ENCODE results near the gene PLCH2.
"Not testable (repeated sequence)": the region's sequence is repeated elsewhere in the genome, so short reads cannot be mapped to it uniquely, and the experiment has no call there.

The PLCH2 gene

GRCh38 chr1:2458687-2459086 lies 17.4 kb upstream of the PLCH2 start:
- Histone ChIP-seq H2AFZ (ENCODE audit: low read depth) (no peak overlapping the region), H3K4me1 (ENCODE audit: low read depth, poor library complexity, severe bottlenecking) (peaks cover 7% of the 10 kb centered on the region), H3K4me3 (IDR thresholded peaks at IDR 0.05; ENCODE audit: insufficient read depth, low read depth, low read length) (no peak overlapping the region), H3K4me2 (no peak overlapping the region), H3K79me2 (ENCODE audit: insufficient read depth, low read depth) (no peaks in the 10 kb centered on the region), H3K36me3 (ENCODE audit: insufficient read depth) (no peaks in the 10 kb centered on the region), H4K20me1 (ENCODE audit: insufficient read depth) (no peaks in the 10 kb centered on the region), H3K27ac (no peak overlapping the region), H3K9ac (no peak overlapping the region), H3K27me3 (ENCODE audit: insufficient read depth, low read depth) (peaks cover 89% of the 10 kb centered on the region)
- no peak for TF ChIP-seq CTCF (conservative IDR thresholded peaks at IDR 0.05; ENCODE audit: low read depth, low read length)

DNA sequence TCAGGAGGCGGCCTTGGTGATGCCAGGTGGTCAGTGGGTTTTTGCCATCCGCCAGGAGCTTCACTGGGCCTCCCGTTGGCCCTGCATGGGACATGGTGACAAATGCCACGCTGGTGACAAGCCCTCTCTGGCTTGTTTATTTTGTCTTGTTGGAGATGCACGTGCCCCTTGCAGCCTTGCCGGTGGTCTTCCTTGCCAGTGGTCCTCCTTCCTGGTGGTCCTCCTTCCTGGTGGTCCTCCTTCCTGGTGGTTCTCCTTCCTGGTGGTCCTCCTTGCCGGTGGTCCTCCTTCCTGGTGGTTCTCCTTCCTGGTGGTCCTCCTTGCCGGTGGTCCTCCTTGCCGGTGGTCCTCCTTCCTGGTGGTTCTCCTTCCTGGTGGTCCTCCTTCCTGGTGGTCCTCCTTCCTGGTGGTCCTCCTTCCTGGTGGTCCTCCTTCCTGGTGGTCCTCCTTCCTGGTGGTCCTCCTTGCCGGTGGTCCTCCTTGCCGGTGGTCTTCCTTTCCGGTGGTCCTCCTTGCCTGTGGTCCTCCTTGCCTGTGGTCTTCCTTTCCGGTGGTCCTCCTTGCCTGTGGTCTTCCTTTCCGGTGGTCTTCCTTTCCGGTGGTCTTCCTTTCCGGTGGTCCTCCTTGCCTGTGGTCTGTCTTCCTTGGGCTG lies 16.9 kb upstream of the PLCH2 start:
- not testable (repeated sequence) for H3K27ac ChIP-seq; H3K4me2 ChIP-seq; H2AFZ ChIP-seq (ENCODE audit: low read depth); H3K79me2 ChIP-seq (ENCODE audit: insufficient read depth, low read depth); H4K20me1 ChIP-seq (ENCODE audit: insufficient read depth); H3K9ac ChIP-seq; H3K36me3 ChIP-seq (ENCODE audit: insufficient read depth); H3K4me3 ChIP-seq (IDR thresholded peaks at IDR 0.05; ENCODE audit: insufficient read depth, low read depth, low read length); H3K4me1 ChIP-seq (ENCODE audit: low read depth, poor library complexity, severe bottlenecking)
- H3K27me3 ChIP-seq (ENCODE audit: insufficient read depth, low read depth) = peaks cover 90% of the 10 kb centered on the region

GRCh38 chr1:2459757-2460156 lies 16.3 kb upstream of the PLCH2 start:
- Histone ChIP-seq H3K4me1 (ENCODE audit: low read depth, poor library complexity, severe bottlenecking) (peaks cover 7% of the 10 kb centered on the region), H3K79me2 (ENCODE audit: insufficient read depth, low read depth) (no peaks in the 10 kb centered on the region), H4K20me1 (ENCODE audit: insufficient read depth) (no peaks in the 10 kb centered on the region)

DNA sequence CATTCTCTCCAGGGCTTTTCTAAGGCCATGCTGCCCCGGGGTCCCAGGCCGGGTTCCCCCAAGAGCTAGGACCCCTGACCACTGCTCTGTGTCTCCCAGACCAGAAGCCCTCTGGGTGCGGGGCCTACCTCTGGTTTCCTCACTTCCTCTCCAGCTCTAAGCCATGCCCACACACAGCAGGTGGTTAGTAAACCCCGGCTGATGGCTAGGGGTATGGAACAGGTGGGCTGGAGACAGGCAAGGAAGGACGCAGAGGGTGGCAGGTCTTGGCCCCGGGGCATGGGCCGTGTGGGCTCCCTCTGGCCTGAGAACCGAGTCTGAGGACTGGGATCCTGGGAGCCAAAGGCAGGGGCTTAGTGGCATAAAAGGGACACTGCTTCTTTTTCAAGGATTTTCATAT lies 15.9 kb upstream of the PLCH2 start:
- no peaks in the 10 kb centered on the region for H4K20me1 ChIP-seq (ENCODE audit: insufficient read depth)
- H3K27ac ChIP-seq = no peak overlapping the region
- no peak for TF ChIP-seq CTCF (conservative IDR thresholded peaks at IDR 0.05; ENCODE audit: low read depth, low read length)
- no peaks in the 10 kb centered on the region for H3K79me2 ChIP-seq (ENCODE audit: insufficient read depth, low read depth)
- no peak overlapping the region for H2AFZ ChIP-seq (ENCODE audit: low read depth)
- no peak overlapping the region for H3K9ac ChIP-seq
- no peak overlapping the region for H3K4me2 ChIP-seq
- no peak overlapping the region for H3K4me3 ChIP-seq (IDR thresholded peaks at IDR 0.05; ENCODE audit: insufficient read depth, low read depth, low read length)
- peaks cover 7% of the 10 kb centered on the region for H3K4me1 ChIP-seq (ENCODE audit: low read depth, poor library complexity, severe bottlenecking)
- no peaks in the 10 kb centered on the region for H3K36me3 ChIP-seq (ENCODE audit: insufficient read depth)
- H3K27me3 ChIP-seq (ENCODE audit: insufficient read depth, low read depth) = peaks cover 90% of the 10 kb centered on the region

More at GRCh38 chr1:2459757-2460156, 16.3 kb upstream of the PLCH2 start:
- no peak overlapping the region for H3K4me2 ChIP-seq
- no peak for TF ChIP-seq CTCF (conservative IDR thresholded peaks at IDR 0.05; ENCODE audit: low read depth, low read length)
- no peak overlapping the region for H2AFZ ChIP-seq (ENCODE audit: low read depth)
- no peak overlapping the region for H3K4me3 ChIP-seq (IDR thresholded peaks at IDR 0.05; ENCODE audit: insufficient read depth, low read depth, low read length)
- peaks cover 90% of the 10 kb centered on the region for H3K27me3 ChIP-seq (ENCODE audit: insufficient read depth, low read depth)
- no peak overlapping the region for H3K9ac ChIP-seq
- H3K27ac ChIP-seq = no peak overlapping the region
- H3K36me3 ChIP-seq (ENCODE audit: insufficient read depth) = no peaks in the 10 kb centered on the region

DNA sequence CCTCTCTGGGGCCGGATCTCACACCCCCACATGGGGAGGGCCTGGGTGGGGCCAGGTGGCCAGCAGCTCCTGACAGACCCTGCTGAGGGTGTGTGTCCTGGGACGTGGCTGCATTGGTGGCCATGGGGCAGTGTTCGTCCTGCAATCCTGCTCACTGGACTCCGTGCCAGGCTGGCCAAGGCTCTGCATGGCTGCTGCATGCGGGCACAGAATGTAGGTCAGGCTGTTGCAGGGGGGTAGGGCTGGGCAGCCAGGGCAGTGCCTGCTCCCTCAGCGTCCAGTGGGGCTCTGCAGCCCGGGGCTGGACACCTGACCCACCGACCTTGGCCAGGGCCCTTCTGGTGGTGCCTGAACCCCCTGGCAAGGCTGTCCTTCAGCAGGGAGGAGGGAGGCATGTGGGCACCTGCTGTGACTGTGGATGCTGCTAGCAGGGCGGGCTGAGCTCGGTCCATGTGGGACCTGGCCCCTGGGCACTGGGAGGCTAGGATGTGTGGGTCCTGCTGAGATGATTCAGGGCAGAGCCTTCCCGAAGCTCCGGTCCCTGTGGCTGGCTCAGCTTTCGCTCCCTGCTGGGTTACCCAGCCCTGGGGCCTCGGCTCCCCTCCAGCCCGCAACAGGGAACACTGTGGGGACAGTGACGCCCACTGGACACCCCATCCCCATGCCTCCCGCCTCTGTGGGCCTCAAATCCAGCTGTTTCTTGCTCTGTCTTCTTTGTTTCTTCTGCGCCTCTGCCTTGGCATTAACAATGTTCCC lies 14.9 kb upstream of the PLCH2 start:
- H4K20me1 ChIP-seq (ENCODE audit: insufficient read depth) = no peaks in the 10 kb centered on the region
- peaks cover 7% of the 10 kb centered on the region for H3K4me1 ChIP-seq (ENCODE audit: low read depth, poor library complexity, severe bottlenecking)
- no peak overlapping the region for H3K9ac ChIP-seq
- H3K27me3 ChIP-seq (ENCODE audit: insufficient read depth, low read depth) = peaks cover 90% of the 10 kb centered on the region
- no peak overlapping the region for H2AFZ ChIP-seq (ENCODE audit: low read depth)
- H3K79me2 ChIP-seq (ENCODE audit: insufficient read depth, low read depth) = no peaks in the 10 kb centered on the region
- no peak for TF ChIP-seq CTCF (conservative IDR thresholded peaks at IDR 0.05; ENCODE audit: low read depth, low read length)
- H3K27ac ChIP-seq = no peak overlapping the region
- H3K4me2 ChIP-seq = no peak overlapping the region
- H3K36me3 ChIP-seq (ENCODE audit: insufficient read depth) = no peaks in the 10 kb centered on the region
- no peak overlapping the region for H3K4me3 ChIP-seq (IDR thresholded peaks at IDR 0.05; ENCODE audit: insufficient read depth, low read depth, low read length)

Data from KMS-11 (cell line).